MCF 10A (cell line): Measurements from ENCODE around the gene SLC17A2. TPM values are rescaled to one million over a fixed set of nuclear protein-coding genes. Genes with fewer than 3 reads are reported as not detected.

ENCODE experiments used
- BruUV-seq: library from RNA; stranded (reverse); fragments of 400-500 nt; replicated peaks from 2 replicates; lab custom pipeline; 2021; lab: Mats Ljungman, UMichigan
- CTCF ChIA-PET: fragments of 300-600 bp; sonication (Branson Sonifier 250); formaldehyde crosslinking; extraction: SDS; loops from one replicate; lab custom pipeline; 2021; ENCODE audit warnings: antibody characterized with exemption, inconsistent platforms; lab: Yijun Ruan, JAX
- POLR2A ChIA-PET: fragments of 300-600, 350-650 bp; sonication (Branson Sonifier 250); formaldehyde crosslinking; extraction: SDS; loops from one replicate; lab custom pipeline; 2020; ENCODE audit warnings: antibody characterized with exemption, inconsistent platforms; lab: Yijun Ruan, JAX
- DNase-seq: peaks from one replicate; pipeline ENCODE4 v3.0.0-alpha.2; 2018; ENCODE audit not compliant: unreplicated experiment
- H3K27ac Mint-ChIP-seq: one replicate; pipeline ENCODE4 v1.8.0; 2022; ENCODE audit warnings: mild to moderate bottlenecking, low read depth, mixed read lengths; ENCODE audit not compliant: unreplicated experiment
- H3K27me3 Mint-ChIP-seq: one replicate; pipeline ENCODE4 v1.8.0; 2022; ENCODE audit warnings: mixed read lengths; ENCODE audit not compliant: insufficient read depth, unreplicated experiment
- H3K36me3 Mint-ChIP-seq: one replicate; pipeline ENCODE4 v1.8.0; 2022; ENCODE audit warnings: mild to moderate bottlenecking, moderate library complexity, mixed read lengths; ENCODE audit not compliant: insufficient read depth, unreplicated experiment
- H3K4me1 Mint-ChIP-seq: one replicate; pipeline ENCODE4 v1.8.0; 2022; ENCODE audit warnings: mixed read lengths; ENCODE audit not compliant: insufficient read depth, unreplicated experiment
- H3K4me3 Mint-ChIP-seq: one replicate; pipeline ENCODE4 v1.8.0; 2022; ENCODE audit warnings: mild to moderate bottlenecking, moderate library complexity, mixed read lengths; ENCODE audit not compliant: unreplicated experiment
- H3K9me3 Mint-ChIP-seq: one replicate; pipeline ENCODE4 v1.8.0; 2022; ENCODE audit warnings: mixed read lengths; ENCODE audit not compliant: unreplicated experiment
- CTCF ChIP-seq: fragments of 200-600 bp; IDR thresholded peaks from one replicate; pipeline ENCODE4 v1.8.0; 2022; ENCODE audit warnings: antibody characterized with exemption, mild to moderate bottlenecking; ENCODE audit not compliant: unreplicated experiment
- intact Hi-C: fragments of 100-400 bp; cut with micrococcal nuclease; formaldehyde crosslinking; loops from 2 replicates; pipeline ENCODE4 v1.14.1; 2022
- total RNA-seq: library from RNA; stranded (reverse); gene quantifications from 2 replicates; pipeline ENCODE4 v1.2.3, GENCODE V29; 2022

The SLC17A2 gene
- total RNA-seq, 1 experiment from 2014 or later, result not detected

GRCh38 chr6:25875563-25875905 lies 55.0 kb downstream of the SLC17A2 start:
- H3K4me3 Mint-ChIP-seq, result no peak overlapping the region
- TF ChIP-seq CTCF, result no peak
- H3K27ac Mint-ChIP-seq, result no peak overlapping the region
- no peaks in the 10 kb centered on the region for H3K9me3 Mint-ChIP-seq
- DNase-seq, result no peak
- intact Hi-C loops, result no loop called here
- no peaks in the 10 kb centered on the region for H3K4me1 Mint-ChIP-seq
- CTCF ChIA-PET, result interaction anchor here (2.0 kb wide), 1 partner anchor 15 kb away, joined by 6 read pairs; no protein-coding TSS in a partner anchor
- no TSS peak for BruUV-seq
- H3K27me3 Mint-ChIP-seq, result no peaks in the 10 kb centered on the region
- POLR2A ChIA-PET, result no interaction called here
- H3K36me3 Mint-ChIP-seq, result no peaks in the 10 kb centered on the region

GRCh38 chr6:25874822-25875562 lies 55.5 kb downstream of the SLC17A2 start:
- no peaks in the 10 kb centered on the region for H3K4me1 Mint-ChIP-seq
- no peak overlapping the region for H3K4me3 Mint-ChIP-seq
- DNase-seq, result peak; percentile 27
- no peak for TF ChIP-seq CTCF
- ChIA-PET POLR2A (no interaction called here), CTCF (interaction anchor here (2.0 kb wide), 1 partner anchor 15 kb away, joined by 6 read pairs; no protein-coding TSS in a partner anchor)
- no peaks in the 10 kb centered on the region for H3K27me3 Mint-ChIP-seq
- BruUV-seq, result no TSS peak
- intact Hi-C loops, result no loop called here
- no peaks in the 10 kb centered on the region for H3K36me3 Mint-ChIP-seq
- no peak overlapping the region for H3K27ac Mint-ChIP-seq
- no peaks in the 10 kb centered on the region for H3K9me3 Mint-ChIP-seq

GRCh38 chr6:25874118-25874517 lies 56.4 kb downstream of the SLC17A2 start, which contains the start of gene SLC17A3:
Gene SLC17A3 (minus strand): TSS chr6:25874243. CDS start chr6:25868387, 5,856 bp downstream.
- Mint-ChIP-seq H3K4me1 (no peaks in the 10 kb centered on the region), H3K9me3 (no peaks in the 10 kb centered on the region), H3K4me3 (no peak within 1 kb of the TSS), H3K27me3 (no peaks in the 10 kb centered on the region), H3K36me3 (no peaks in the 10 kb centered on the region), H3K27ac (no peak within 1 kb of the TSS)
- ChIA-PET POLR2A (no interaction called here), CTCF (interaction anchor here (2.0 kb wide), 1 partner anchor 16 kb away, joined by 6 read pairs; no protein-coding TSS in a partner anchor)
- BruUV-seq, result no TSS peak
- DNase-seq, result no peak
- TF ChIP-seq CTCF, result no peak
- intact Hi-C loops, result no loop called here

- DNase-seq, result no peak
- H3K27ac Mint-ChIP-seq, result no peak overlapping the region
- POLR2A ChIA-PET, result no interaction called here
- H3K27me3 Mint-ChIP-seq, result no peaks in the 10 kb centered on the region
- no peak for TF ChIP-seq CTCF
- no peaks in the 10 kb centered on the region for H3K4me1 Mint-ChIP-seq
- H3K4me3 Mint-ChIP-seq, result no peak overlapping the region
- H3K36me3 Mint-ChIP-seq, result no peaks in the 10 kb centered on the region
- CTCF ChIA-PET, result interaction anchor here (0.6 kb wide), 1 partner anchor 9 kb away, joined by 3 read pairs; no protein-coding TSS in a partner anchor
- BruUV-seq, result no TSS peak
- intact Hi-C loops, result no loop called here
- H3K9me3 Mint-ChIP-seq, result no peaks in the 10 kb centered on the region
Observed at GRCh38 chr6:25872814-25873213, 57.7 kb downstream of the SLC17A2 start.
